Stimulated activated naive CD4-positive, alpha-beta T cell treated with Interleukin-2 at 50 U/mL for 16 hours (primary cell): ENCODE results near the gene EVA1C.
"Not testable (repeated sequence)": the region's sequence is repeated elsewhere in the genome, so short reads cannot be mapped to it uniquely, and the experiment has no call there.

Source experiments
- DNase-seq: peaks from one replicate; lab custom pipeline; 2025; lab: John Stamatoyannopoulos, UW

EVA1C gene

GRCh38 chr21:32424674-32425073, 12.2 kb downstream of the EVA1C start:
- no peak for DNase-seq

GRCh38 chr21:32425628-32426027, 13.1 kb downstream of the EVA1C start:
- DNase-seq = no peak

GRCh38 chr21:32426066-32426465, 13.6 kb downstream of the EVA1C start:
- DNase-seq = no peak

- no peak for DNase-seq
These were observed 14.1 kb downstream of the EVA1C start for GRCh38 chr21:32426592-32427051.

GRCh38 chr21:32427958-32428623, 15.6 kb downstream of the EVA1C start:
- DNase-seq = no peak

DNA sequence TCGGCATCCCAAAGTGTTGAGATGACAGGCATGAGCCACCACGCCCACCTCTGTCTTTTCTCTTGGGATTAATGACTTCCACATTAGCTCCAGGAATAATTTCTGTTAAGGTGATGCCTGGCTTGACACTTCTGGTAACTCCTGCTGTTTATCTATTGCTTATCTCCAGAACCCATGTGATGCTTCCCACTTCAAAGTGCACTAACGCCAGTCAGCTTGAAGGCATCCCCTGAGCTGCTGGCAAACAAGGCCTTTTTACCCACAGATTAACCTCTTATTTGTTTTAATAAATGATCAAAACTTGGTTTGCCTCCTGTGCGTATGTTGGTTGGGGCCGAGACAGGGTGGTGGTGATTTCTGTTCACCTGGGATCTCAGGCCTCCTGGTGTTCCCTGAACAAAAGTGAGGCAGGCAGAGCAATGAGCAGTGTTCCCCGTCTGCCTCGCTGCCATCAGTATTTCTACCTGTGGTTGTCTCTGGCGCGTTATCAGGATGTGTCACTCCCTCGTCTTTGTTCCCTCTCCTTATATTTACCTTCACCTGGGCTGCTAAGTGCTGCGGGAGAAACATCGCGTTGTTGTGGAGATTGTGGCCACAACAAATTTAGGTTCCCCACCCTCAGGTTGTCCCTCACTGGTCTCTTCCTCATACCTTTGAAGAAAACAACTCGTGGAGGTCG, 20.6 kb downstream of the EVA1C start:
- DNase-seq = not testable (repeated sequence)

DNA sequence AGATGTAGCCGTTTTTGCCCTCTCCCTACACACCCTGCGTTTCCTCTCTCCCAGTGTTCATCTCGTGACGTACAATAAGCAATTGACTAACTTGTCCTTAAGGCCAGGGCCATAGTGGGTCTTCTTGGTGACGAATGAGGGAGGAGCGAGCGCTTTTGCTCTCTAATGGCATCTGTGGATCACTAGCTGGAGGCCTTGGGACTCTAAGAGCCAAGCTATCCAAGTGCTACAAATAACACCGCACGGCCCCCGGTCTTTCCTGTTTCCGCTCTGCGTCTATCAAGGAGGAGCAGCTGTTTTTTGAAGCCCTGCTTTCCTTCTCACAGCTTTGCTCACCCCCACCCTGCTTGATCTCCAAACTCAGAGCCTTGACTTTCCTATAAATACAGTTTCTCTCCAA, 25.2 kb downstream of the EVA1C start:
- no peak for DNase-seq

GRCh38 chr21:32442566-32443318, 30.2 kb downstream of the EVA1C start:
- no peak for DNase-seq

DNA sequence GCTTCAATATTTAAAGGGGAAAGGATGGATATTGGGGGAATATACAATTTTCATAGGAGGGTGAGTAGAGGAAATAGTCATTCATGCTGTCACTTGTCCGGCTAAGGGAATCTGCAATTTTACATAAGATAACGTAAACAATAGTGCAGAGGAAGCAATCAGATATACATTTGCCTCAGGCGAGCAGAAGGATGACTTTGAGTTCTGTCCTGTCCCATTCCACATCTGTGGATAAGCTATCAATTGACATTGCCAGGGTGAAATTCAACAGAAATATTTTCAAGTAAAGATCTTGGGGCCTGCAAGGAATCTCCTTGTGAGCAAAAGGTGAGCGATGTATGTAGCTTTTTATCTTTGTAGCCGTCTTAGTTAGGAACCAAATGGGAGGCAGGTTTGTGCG, 32.6 kb downstream of the EVA1C start:
- no peak for DNase-seq

DNA sequence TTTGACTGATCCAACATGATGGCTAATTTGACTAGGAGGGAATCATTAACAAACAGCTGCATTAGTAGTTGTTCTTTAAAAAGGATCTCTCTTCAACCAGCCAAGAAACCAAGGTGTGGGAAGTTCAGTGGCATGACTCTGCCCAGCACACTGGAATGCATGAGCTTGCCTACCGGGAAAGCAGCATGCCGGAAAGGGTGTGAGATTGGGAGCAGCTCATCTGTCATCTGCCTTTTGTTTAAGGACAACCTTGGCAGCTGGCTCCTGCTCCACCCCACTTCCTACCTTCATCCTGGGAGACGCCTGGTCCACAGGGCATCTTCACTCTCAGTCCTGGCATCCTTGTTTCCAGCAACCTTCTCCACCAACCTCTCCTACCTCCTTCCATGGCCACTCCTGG, 33.9 kb downstream of the EVA1C start:
- not testable (repeated sequence) for DNase-seq

DNA sequence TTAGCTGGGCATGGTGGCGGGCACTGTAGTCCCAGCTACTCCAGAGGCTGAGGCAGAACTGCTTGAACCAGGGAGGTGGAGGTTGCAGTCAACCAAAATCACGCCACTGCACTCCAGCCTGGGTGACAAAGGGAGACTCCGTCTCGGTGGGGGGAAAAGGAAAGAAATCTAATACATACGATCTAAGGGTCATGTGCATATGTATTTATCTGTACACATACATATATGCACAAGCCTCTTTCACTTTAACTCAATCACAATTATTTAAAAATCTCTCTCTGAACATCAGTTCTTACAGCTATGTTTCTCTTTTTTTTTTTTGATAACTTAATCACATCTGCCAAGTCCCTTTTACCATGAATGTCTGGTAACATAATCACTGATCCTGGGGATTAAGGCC, 34.7 kb downstream of the EVA1C start:
- DNase-seq = no peak

DNA sequence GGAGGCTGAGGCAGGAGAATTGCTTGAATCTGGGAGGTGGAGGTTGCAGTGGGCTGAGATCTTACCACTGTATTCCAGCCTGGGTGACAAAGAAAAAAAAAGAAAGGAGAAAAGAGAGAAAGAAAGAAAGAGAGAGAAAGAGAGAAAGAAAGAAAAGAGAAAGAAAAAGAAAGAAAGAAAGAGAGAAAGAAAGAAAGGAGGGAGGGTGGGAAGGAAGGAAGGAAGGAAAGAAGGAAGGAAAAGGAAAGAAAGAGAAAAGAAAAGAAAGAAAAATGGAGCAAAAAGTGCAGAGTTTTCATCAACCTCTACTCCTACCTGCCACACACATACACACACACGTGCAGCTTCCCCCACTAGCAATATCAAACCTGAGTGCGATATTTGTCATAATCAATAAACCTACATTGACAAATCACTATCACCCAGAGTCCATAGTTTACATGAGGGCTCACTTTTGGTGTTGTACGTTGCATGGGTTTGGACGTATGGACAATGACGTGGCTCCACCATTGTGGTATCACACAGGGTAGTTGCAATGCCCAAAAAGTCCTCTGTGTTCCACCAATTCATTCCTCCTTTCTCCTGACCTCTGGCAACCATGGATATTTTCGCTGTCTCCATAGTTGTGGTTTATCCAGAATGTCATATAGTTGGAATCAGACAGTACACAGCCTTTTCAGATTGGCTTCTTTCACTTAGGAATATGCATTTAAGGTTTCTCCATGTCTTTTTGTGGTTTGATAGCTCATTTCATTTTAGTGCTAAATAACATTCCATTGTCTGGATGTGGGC, 36.5 kb downstream of the EVA1C start:
- no peak for DNase-seq

DNA sequence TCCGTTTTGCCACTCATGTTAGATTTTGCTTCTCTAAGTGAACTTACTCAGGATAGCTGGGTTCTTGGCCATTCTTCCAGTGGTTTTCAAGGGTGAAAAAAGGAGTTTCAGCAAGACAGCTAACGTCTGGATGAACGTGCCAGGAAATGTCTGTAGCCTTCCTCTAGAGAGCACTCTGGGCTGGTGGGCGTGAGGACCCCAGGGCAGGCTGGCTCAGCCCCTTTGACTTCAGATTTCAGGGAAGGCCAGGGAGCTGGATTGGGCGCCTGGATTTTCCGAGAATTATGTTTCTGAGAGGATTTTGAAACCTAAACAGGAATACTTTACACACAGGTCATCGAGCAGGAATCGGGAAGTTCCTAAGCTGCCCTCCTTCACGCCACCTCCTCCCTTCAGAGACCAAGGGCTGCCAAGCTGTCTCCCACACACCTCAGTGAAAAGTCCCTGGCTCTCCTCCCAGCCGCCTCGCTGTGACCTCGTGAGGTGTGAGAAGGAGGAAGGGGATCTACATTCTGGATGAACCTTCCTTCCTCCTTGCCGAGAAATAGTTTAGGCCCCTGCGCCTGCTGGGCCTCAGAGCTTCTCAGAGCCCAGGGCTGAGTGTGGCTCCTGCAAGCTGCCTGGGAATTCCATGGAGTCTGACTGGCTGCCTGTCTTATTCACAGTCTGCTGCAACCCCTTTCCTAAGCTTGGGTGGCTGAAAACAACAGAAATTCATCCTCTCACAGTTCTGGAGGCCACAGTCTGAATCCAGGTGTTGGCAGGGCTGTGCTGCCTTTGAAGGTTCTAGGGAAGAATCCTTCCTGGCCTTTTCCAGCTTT, 38.6 kb downstream of the EVA1C start:
- not testable (repeated sequence) for DNase-seq

DNA sequence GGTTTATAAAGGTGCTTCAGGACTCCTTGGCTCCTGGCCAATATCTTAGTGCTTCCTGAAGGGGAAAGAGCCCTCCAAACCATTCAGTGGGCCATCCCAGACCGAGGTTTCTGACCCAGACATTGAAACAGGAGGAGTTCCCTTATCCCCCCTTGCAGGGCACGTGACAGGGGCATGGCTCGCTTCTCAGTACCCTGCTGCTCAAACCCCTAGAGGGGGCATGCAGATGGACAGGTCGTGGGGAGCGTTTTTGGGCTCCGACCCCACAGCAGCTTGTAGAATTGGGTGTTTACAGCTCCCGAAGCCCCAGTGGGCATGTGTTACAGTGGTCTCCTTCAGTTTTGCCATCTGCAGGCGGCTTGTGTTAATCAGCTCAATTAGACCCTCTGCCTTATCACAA, 39.7 kb downstream of the EVA1C start:
- not testable (repeated sequence) for DNase-seq

GRCh38 chr21:32452641-32453040, 40.1 kb downstream of the EVA1C start:
- no peak for DNase-seq

- no peak for DNase-seq
These were observed 43.0 kb downstream of the EVA1C start for GRCh38 chr21:32455548-32455947.

DNA sequence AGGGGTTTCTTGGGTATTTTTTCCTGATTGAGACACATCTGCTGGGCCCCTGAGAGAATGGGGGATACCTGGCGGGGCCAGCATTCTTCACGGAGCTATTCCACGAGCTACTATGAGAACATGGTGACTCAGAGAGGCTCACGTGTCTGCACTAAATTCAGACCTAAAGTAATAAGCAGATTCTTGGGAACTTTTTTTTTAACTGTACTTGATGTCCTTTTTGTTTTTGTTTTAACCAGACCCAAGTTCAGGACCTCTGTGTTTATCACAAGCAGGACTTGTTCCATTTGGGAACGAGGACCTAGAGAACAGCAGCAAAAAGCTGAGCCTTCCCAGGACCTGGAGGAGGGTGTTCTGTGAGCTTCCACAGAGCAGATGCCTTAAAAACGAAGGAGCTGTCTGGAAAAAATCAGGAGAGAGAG, 44.0 kb downstream of the EVA1C start:
- no peak for DNase-seq

- DNase-seq = no peak
These were observed 44.9 kb downstream of the EVA1C start for GRCh38 chr21:32457360-32457840.

- no peak for DNase-seq
These were observed 45.5 kb downstream of the EVA1C start for GRCh38 chr21:32457962-32458361.

DNA sequence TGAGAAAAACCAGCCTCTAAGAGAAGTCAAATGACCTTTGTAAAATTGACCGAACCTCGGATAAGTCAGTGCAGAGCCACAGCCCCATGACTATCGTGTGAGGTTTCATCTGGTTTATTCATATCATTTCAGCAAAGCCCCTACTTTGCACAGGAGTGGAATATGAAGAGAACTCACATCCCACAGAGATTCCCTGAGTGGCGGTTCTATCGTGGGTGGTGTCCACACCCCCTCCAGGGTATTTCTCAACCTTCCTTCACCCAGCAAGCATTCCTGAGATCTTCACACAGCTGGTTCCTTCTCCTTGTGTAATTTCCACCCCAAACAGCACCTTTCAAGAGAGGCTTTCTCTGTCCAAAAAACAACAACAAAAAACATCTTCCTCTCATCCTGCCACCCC, 47.5 kb downstream of the EVA1C start:
- no peak for DNase-seq

DNA sequence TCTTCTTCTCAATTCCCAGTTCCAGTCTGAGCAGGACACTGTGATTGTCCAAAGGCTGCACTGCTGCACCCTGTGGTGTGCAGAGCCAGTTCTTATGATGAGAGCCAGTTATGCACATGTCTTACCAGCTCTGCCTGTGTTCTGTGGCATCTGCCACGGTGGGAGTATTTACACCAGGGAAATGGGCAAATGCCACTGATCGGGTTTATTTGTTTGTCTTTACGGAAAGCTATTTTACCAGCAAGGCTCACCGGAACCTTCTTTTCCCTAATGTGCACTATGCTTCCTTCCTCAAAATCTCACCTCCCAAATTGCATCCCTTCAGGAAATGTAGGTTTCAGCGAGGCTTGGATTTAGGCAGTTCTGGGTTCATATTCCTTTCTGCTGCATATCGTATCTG, 49.0 kb downstream of the EVA1C start:
- no peak for DNase-seq
